CD8-positive, alpha-beta memory T cell (primary cell): ENCODE measurements around the gene DOCK1. TPM values are rescaled to one million over a fixed set of nuclear protein-coding genes. Genes with fewer than 3 reads are reported as not detected.

ENCODE experiments used
- CTCF ChIA-PET: fragments of 350-600 bp; sonication (Branson Sonifier 250); formaldehyde crosslinking; loops from one replicate; lab custom pipeline; 2021; ENCODE audit warnings: antibody characterized with exemption; lab: Charles Lee
- POLR2A ChIA-PET: fragments of 350-600 bp; sonication (Branson Sonifier 250); formaldehyde crosslinking; loops from one replicate; lab custom pipeline; 2021; ENCODE audit warnings: antibody characterized with exemption; lab: Charles Lee
- DNase-seq, 5 donors: peaks; one replicate each; pipeline versions ENCODE4 v3.0.0 to v3.0.0-alpha.2; 2020 to 2022; ENCODE audit warnings: mixed read lengths in 1 of 5
- H3K27ac ChIP-seq: one replicate; pipeline ENCODE4 v1.7.0; 2013; ENCODE audit warnings: low read depth, mild to moderate bottlenecking, low read length, moderate library complexity
- H3K27me3 ChIP-seq: 2 replicates; pipeline ENCODE4 v1.7.0; 2013; ENCODE audit warnings: low read length, mild to moderate bottlenecking; ENCODE audit not compliant: insufficient read depth, poor library complexity, severe bottlenecking
- H3K36me3 ChIP-seq: 2 replicates; pipeline ENCODE4 v1.7.0; 2013; ENCODE audit warnings: mild to moderate bottlenecking, low read length, moderate library complexity; ENCODE audit not compliant: insufficient read depth
- H3K4me1 ChIP-seq: 2 replicates; pipeline ENCODE4 v1.7.0; 2013; ENCODE audit warnings: mild to moderate bottlenecking, low read length, moderate library complexity; ENCODE audit not compliant: insufficient read depth
- H3K4me3 ChIP-seq: 2 replicates; pipeline ENCODE4 v1.7.0; 2013; ENCODE audit warnings: mild to moderate bottlenecking, low read length
- H3K9me3 ChIP-seq: 2 replicates; pipeline ENCODE4 v1.7.0; 2013; ENCODE audit warnings: mild to moderate bottlenecking, low read length
- H3K27ac Mint-ChIP-seq, 8 donors: one replicate each; pipeline ENCODE4 v1.8.0; 2020 to 2021; ENCODE audit warnings: mixed read lengths in 8 of 8, mild to moderate bottlenecking in 6 of 8, inconsistent platforms in 3 of 8, moderate library complexity in 3 of 8
- H3K27me3 Mint-ChIP-seq, 2 donors: one replicate each; pipeline ENCODE4 v1.8.0; 2020 to 2021; ENCODE audit warnings: mixed read lengths in 2 of 2, mild to moderate bottlenecking in 1 of 2, moderate library complexity in 1 of 2
- H3K36me3 Mint-ChIP-seq, 3 donors: one replicate each; pipeline ENCODE4 v1.8.0; 2020 to 2021; ENCODE audit warnings: mixed read lengths in 3 of 3, inconsistent platforms in 1 of 3, mild to moderate bottlenecking in 1 of 3
- H3K4me1 Mint-ChIP-seq, 3 donors: one replicate each; pipeline ENCODE4 v1.8.0; 2020 to 2021; ENCODE audit warnings: mixed read lengths in 3 of 3, inconsistent platforms in 1 of 3, mild to moderate bottlenecking in 1 of 3
- H3K4me3 Mint-ChIP-seq, 7 donors: one replicate each; pipeline ENCODE4 v1.8.0; 2020 to 2021; ENCODE audit warnings: mixed read lengths in 7 of 7, mild to moderate bottlenecking in 6 of 7, moderate library complexity in 4 of 7, inconsistent platforms in 2 of 7
- H3K9me3 Mint-ChIP-seq, 5 donors: one replicate each; pipeline ENCODE4 v1.8.0; 2020 to 2022; ENCODE audit warnings: mixed read lengths in 5 of 5, mild to moderate bottlenecking in 3 of 5, moderate library complexity in 2 of 5, inconsistent platforms in 1 of 5
- polyA plus RNA-seq: library from polyadenylated mRNA; unstranded; fragments of 300-500 nt; fragmentation: Illumina TruSeq; gene quantifications from one replicate; pipeline ENCODE4 v1.2.3, GENCODE V29; 2021
- total RNA-seq, 2 experiments: library from RNA; stranded (reverse); gene quantifications; one replicate each; pipeline ENCODE4 v1.2.3, GENCODE V29; 2021

Gene DOCK1
- total and polyA plus RNA-seq, 3 experiments from 2014 or later = 0.16 to 0.18 TPM; not detected in 1

- Histone ChIP-seq H3K36me3 (no peaks in the 10 kb centered on the region), H3K9me3 (no peaks in the 10 kb centered on the region), H3K4me1 (no peaks in the 10 kb centered on the region), H3K27me3 (no peaks in the 10 kb centered on the region), H3K4me3 (no peak overlapping the region), H3K27ac (no peak overlapping the region)
- Mint-ChIP-seq H3K4me1 (no peaks in the 10 kb centered on the region), H3K36me3 (no peaks in the 10 kb centered on the region), H3K27me3 (no peaks in the 10 kb centered on the region), H3K4me3 (no peak overlapping the region), H3K27ac (no peak overlapping the region), H3K9me3 (peaks cover 0 to 7% (median 0%) of the 10 kb centered on the region in 5 donors)
- no peak for DNase-seq
- POLR2A ChIA-PET = no interaction called here
- CTCF ChIA-PET = no interaction called here
Measured at GRCh38 chr10:127125331-127125730, 220.1 kb downstream of the DOCK1 start.

- ChIA-PET POLR2A (no interaction called here), CTCF (no interaction called here)
- H3K27ac Mint-ChIP-seq = no peak overlapping the region
- Histone ChIP-seq H3K9me3 (no peaks in the 10 kb centered on the region), H3K4me1 (no peaks in the 10 kb centered on the region), H3K27me3 (no peaks in the 10 kb centered on the region), H3K36me3 (no peaks in the 10 kb centered on the region), H3K4me3 (no peak overlapping the region), H3K27ac (no peak overlapping the region)
- no peaks in the 10 kb centered on the region for H3K36me3 Mint-ChIP-seq
- no peaks in the 10 kb centered on the region for H3K27me3 Mint-ChIP-seq
- no peak overlapping the region for H3K4me3 Mint-ChIP-seq
- H3K9me3 Mint-ChIP-seq = peaks cover 0 to 7% (median 0%) of the 10 kb centered on the region in 5 donors
- no peak for DNase-seq
- no peaks in the 10 kb centered on the region for H3K4me1 Mint-ChIP-seq
Measured at GRCh38 chr10:127127822-127128221, 222.6 kb downstream of the DOCK1 start.

GRCh38 chr10:127129104-127129503 lies 223.9 kb downstream of the DOCK1 start:
- Mint-ChIP-seq H3K4me3 (no peak overlapping the region), H3K36me3 (no peaks in the 10 kb centered on the region), H3K9me3 (peaks cover 0 to 7% (median 0%) of the 10 kb centered on the region in 5 donors), H3K27me3 (no peaks in the 10 kb centered on the region), H3K27ac (no peak overlapping the region), H3K4me1 (no peaks in the 10 kb centered on the region)
- CTCF ChIA-PET = no interaction called here
- no peak for DNase-seq
- Histone ChIP-seq H3K27me3 (no peaks in the 10 kb centered on the region), H3K4me1 (no peaks in the 10 kb centered on the region), H3K4me3 (no peak overlapping the region), H3K9me3 (no peaks in the 10 kb centered on the region), H3K27ac (no peak overlapping the region), H3K36me3 (no peaks in the 10 kb centered on the region)
- POLR2A ChIA-PET = no interaction called here

GRCh38 chr10:127132451-127132850 lies 227.2 kb downstream of the DOCK1 start:
- Histone ChIP-seq H3K27ac (no peak overlapping the region), H3K36me3 (no peaks in the 10 kb centered on the region), H3K27me3 (no peaks in the 10 kb centered on the region), H3K9me3 (no peaks in the 10 kb centered on the region), H3K4me3 (no peak overlapping the region), H3K4me1 (no peaks in the 10 kb centered on the region)
- H3K4me3 Mint-ChIP-seq = no peak overlapping the region
- ChIA-PET POLR2A (no interaction called here), CTCF (no interaction called here)
- H3K36me3 Mint-ChIP-seq = no peaks in the 10 kb centered on the region
- H3K27me3 Mint-ChIP-seq = no peaks in the 10 kb centered on the region
- H3K27ac Mint-ChIP-seq = no peak overlapping the region
- no peak for DNase-seq
- no peaks in the 10 kb centered on the region for H3K4me1 Mint-ChIP-seq
- H3K9me3 Mint-ChIP-seq = peaks cover 0 to 5% (median 2%) of the 10 kb centered on the region in 5 donors

- H3K36me3 ChIP-seq = no peaks in the 10 kb centered on the region
- Mint-ChIP-seq H3K27me3 (no peaks in the 10 kb centered on the region), H3K36me3 (no peaks in the 10 kb centered on the region), H3K9me3 (peaks cover 0 to 5% (median 2%) of the 10 kb centered on the region in 5 donors), H3K27ac (no peak overlapping the region), H3K4me1 (no peaks in the 10 kb centered on the region), H3K4me3 (no peak overlapping the region)
- H3K27me3 ChIP-seq = no peaks in the 10 kb centered on the region
- POLR2A ChIA-PET = no interaction called here
- CTCF ChIA-PET = no interaction called here
- no peaks in the 10 kb centered on the region for H3K4me1 ChIP-seq
- H3K9me3 ChIP-seq = no peaks in the 10 kb centered on the region
- no peak for DNase-seq
- no peak overlapping the region for H3K4me3 ChIP-seq
- no peak overlapping the region for H3K27ac ChIP-seq
Measured at GRCh38 chr10:127133225-127133624, 228.0 kb downstream of the DOCK1 start.

- Mint-ChIP-seq H3K36me3 (no peaks in the 10 kb centered on the region), H3K27ac (no peak overlapping the region), H3K9me3 (peaks cover 0 to 4% (median 0%) of the 10 kb centered on the region in 5 donors), H3K4me1 (no peaks in the 10 kb centered on the region), H3K27me3 (no peaks in the 10 kb centered on the region), H3K4me3 (no peak overlapping the region)
- no peak for DNase-seq
- no peaks in the 10 kb centered on the region for H3K4me1 ChIP-seq
- H3K9me3 ChIP-seq = no peaks in the 10 kb centered on the region
- no peak overlapping the region for H3K27ac ChIP-seq
- no peaks in the 10 kb centered on the region for H3K27me3 ChIP-seq
- ChIA-PET CTCF (no interaction called here), POLR2A (no interaction called here)
- no peaks in the 10 kb centered on the region for H3K36me3 ChIP-seq
- H3K4me3 ChIP-seq = no peak overlapping the region
Measured at GRCh38 chr10:127133672-127134500, 228.7 kb downstream of the DOCK1 start.

- no peaks in the 10 kb centered on the region for H3K27me3 Mint-ChIP-seq
- no peak overlapping the region for H3K27ac Mint-ChIP-seq
- no peak overlapping the region for H3K4me3 Mint-ChIP-seq
- H3K36me3 ChIP-seq = no peaks in the 10 kb centered on the region
- no peaks in the 10 kb centered on the region for H3K4me1 Mint-ChIP-seq
- H3K9me3 ChIP-seq = no peaks in the 10 kb centered on the region
- H3K4me3 ChIP-seq = no peak overlapping the region
- CTCF ChIA-PET = no interaction called here
- no peak for DNase-seq
- no peaks in the 10 kb centered on the region for H3K27me3 ChIP-seq
- POLR2A ChIA-PET = no interaction called here
- H3K27ac ChIP-seq = no peak overlapping the region
- no peaks in the 10 kb centered on the region for H3K36me3 Mint-ChIP-seq
- no peaks in the 10 kb centered on the region for H3K4me1 ChIP-seq
- H3K9me3 Mint-ChIP-seq = peaks cover 0 to 4% (median 0%) of the 10 kb centered on the region in 5 donors
Measured at GRCh38 chr10:127135844-127136577, 230.8 kb downstream of the DOCK1 start.

GRCh38 chr10:127137391-127137790 lies 232.2 kb downstream of the DOCK1 start:
- H3K27me3 Mint-ChIP-seq = peaks cover 0 to 2% of the 10 kb centered on the region in 2 donors

More at GRCh38 chr10:127137391-127137790, 232.2 kb downstream of the DOCK1 start:
- no peaks in the 10 kb centered on the region for H3K36me3 ChIP-seq
- Mint-ChIP-seq H3K4me3 (no peak overlapping the region), H3K9me3 (peaks cover 0 to 4% (median 0%) of the 10 kb centered on the region in 5 donors), H3K27ac (no peak overlapping the region), H3K36me3 (no peaks in the 10 kb centered on the region), H3K4me1 (no peaks in the 10 kb centered on the region)
- H3K4me1 ChIP-seq = no peaks in the 10 kb centered on the region
- no peak overlapping the region for H3K27ac ChIP-seq
- DNase-seq = no peak
- no peak overlapping the region for H3K4me3 ChIP-seq
- H3K9me3 ChIP-seq = no peaks in the 10 kb centered on the region
- no peaks in the 10 kb centered on the region for H3K27me3 ChIP-seq
- POLR2A ChIA-PET = no interaction called here
- CTCF ChIA-PET = no interaction called here
